Stimulated activated CD4-positive, alpha-beta T cell treated with anti-CD3 and anti-CD28 coated beads, Interleukin-12 subunit alpha, Interleukin-12 subunit beta, amount 100 ng/mL, for 24 hours (primary cell): ENCODE results near the gene MAP2K3.
"Not testable (repeated sequence)": the region's sequence is repeated elsewhere in the genome, so short reads cannot be mapped to it uniquely, and the experiment has no call there.

Experiments used
- DNase-seq, 2 experiments: peaks; one replicate each; pipeline ENCODE4 v3.0.0-alpha.2; 2020; ENCODE audit warnings: low read depth in 2 of 2

MAP2K3 gene

DNA sequence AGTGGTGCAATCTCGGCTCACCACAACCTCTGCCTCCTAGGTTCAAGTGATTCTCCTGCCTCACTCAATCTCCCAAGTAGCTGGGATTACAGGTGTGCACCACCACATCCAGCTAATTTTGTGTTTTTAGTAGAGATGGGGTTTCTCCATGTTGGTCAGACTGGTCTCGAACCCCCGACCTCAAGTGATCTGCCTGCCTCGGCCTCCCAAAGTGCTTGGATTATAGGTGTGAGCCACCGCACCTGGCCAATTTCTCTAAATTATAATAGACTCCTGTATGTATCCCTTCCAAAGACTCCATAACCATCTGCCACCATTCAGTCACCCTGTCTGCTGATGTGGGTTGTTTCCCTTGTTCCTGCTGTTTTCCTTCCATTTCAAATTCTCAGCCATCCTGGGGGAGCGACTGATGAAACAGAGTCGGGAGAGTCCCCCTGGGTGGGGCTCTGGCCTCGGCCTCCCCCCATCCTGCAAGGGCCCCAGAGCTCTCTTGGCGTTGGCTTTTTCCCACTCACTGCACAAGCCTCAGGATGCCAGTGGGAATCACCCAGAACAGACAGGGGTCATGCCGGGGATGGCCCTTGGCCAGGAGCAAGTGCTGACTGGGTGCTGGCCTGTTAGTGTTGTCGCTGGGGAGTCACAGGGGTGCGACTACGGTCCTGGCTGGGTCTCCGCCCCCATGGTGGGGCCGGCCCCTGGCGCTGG lies 25.7 kb downstream of the MAP2K3 start:
- DNase-seq, result not testable (repeated sequence)

DNA sequence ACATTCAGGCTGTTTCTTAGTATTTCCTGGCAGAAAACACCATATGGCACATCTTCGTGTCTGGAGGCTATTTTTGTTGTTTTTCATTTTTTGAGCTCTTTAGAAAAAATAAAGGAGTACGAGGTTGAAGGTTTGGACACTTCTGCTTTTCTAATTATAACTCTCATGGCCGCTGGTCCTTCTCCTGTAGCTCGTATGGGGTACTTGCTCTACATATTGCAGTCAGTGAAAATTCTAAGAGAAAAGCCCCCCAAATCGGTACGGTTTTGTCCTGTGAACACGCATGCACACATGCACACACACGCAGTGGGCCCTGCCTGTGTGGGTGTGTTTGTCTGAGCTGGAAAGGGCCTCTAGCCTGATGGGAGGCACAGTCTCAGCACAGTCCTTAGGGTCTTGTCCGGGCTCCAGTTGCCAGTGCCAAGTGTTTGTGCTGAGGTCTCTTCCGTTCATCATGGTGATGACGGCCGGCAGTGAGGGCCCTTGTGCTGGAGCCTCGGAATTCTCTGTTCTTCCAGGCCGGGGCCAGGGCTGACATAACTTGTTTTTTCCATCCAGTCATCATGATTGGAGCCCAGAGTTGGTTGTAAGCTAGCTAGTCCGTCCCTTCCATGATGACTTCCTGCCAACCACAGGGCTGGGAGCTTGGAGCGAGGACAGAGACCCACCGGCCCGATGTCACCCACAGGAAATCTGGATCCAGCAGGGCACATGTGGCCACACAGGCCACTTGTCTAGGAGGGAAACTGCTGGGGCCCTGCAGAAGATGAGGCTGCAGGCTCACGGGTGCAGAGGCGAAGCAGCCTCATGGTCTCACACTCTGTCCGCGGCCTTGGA lies 26.5 kb downstream of the MAP2K3 start:
- not testable (repeated sequence) for DNase-seq

DNA sequence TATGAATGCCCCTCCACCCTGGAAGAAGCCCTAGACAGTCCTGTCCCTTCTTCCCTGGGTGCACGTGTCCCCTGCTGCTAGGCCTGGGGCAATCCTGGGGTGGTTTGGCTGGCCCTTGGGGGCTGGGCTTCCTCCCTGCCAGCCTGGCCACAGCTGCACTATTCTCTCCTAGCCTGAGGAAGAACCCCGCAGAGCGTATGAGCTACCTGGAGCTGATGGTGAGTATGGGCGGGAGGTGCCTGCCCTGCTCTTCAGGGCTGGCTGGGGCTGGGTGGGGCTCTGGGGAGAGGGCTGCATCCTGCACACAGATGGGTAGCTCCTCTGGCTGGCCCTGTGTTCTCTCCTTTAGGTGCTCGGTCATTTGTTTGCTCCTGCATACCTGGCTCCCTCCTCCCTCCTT lies 28.8 kb downstream of the MAP2K3 start:
- DNase-seq, result no peak

DNA sequence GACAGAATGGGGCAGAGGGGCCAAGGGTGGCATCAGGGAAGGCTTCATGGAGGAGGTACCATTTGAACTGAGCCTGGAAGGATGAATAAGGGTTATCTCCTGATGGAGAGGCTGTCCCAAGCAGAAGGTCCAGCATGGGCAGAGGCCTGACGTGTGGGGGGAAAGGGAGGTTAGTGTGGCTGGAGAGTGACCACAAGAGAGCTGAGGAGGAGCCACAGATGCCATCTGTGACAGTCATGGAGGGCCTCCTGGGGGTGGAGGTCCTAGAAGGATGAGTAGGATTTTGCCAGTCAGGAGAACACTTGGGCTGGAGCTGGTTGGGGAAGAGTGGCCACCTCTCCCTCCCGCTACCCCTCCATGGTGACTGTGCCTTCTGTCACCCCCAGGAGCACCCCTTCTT lies 29.2 kb downstream of the MAP2K3 start:
- DNase-seq, result not testable (repeated sequence)

DNA sequence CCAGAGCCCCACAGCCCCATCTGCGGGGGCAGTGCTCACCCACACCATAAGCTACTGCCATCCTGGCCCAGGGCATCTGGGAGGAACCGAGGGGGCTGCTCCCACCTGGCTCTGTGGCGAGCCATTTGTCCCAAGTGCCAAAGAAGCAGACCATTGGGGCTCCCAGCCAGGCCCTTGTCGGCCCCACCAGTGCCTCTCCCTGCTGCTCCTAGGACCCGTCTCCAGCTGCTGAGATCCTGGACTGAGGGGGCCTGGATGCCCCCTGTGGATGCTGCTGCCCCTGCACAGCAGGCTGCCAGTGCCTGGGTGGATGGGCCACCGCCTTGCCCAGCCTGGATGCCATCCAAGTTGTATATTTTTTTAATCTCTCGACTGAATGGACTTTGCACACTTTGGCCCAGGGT lies 29.8 kb downstream of the MAP2K3 start:
- not testable (repeated sequence) for DNase-seq

DNA sequence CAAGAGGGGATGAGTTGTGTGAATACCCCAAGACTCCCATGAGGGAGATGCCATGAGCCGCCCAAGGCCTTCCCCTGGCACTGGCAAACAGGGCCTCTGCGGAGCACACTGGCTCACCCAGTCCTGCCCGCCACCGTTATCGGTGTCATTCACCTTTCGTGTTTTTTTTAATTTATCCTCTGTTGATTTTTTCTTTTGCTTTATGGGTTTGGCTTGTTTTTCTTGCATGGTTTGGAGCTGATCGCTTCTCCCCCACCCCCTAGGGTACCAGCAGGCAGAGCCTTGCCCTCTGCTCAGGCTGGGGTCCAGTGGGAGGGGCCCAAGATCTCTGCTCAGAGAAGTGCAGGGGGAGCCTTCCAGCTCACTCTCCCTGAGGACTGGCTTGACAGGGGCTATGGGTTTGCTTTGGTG lies 30.2 kb downstream of the MAP2K3 start:
- not testable (repeated sequence) for DNase-seq

DNA sequence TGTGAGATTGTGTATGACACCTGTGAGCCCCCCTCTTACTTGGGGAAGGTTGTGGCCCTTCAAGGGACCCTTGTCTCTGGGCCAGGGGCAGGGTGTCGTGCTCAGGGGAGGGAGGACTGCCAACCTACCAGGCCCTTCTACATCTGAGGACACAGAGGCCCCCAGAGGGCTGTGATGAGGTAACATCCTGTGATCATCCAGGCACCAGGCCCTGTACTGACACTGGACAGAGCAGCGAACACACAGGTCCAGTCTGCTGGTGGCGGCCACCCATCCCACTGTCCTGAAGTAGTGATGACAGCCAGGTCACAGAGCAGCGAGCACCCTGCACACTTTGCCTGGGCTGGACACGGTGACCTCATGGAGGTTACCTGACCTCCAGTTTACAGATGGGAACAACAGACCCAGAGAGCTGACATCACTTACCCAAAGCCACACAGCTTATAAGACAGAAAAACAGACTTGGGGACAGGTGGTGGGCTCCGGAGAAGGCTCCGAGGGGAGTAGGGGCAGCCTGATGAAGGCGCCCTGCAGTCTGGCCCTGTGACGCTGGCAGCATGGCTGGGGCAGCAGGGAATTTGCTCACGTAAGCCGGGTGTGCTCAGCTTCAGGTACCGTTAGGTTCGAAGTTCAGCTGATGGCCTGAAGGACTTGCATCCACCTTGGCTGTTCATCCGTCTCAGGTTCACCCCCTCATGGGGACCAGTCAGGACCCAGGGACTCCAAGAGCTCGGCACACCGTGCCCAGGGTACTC lies 30.9 kb downstream of the MAP2K3 start:
- DNase-seq, result not testable (repeated sequence)

DNA sequence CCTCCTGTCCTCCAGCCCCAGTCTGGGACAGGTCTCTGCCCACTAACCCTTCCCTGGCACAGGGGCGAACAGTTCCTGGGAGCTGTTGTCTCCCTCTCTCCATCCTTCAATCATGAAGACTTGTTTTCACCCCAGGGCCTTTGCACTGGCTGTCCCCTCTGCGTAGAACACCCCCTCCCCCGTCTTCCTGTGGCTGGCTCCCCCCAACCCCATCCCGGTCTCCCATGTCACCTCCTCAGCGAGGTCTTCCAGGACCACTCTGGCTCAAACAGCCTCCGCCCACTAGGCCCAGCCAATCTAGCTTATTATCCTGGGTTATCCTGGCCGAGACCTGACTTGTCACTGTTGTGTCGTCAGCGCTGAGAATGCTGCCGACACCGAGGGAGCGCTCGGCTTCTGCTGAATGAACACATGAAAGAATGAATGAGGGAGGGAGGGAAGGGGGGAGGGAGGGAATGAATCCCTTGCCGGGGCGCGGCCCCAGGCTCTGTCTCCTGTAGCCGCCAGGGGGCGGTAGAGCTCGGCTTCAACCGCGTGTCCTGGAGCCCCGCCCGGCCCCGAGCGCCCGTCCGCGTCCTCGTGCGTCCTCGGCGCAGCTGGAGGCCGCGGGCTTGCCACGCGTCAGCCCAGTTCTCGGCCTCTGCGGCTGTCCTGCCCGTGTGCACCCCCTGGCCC lies 31.8 kb downstream of the MAP2K3 start:
- DNase-seq, result not testable (repeated sequence)

DNA sequence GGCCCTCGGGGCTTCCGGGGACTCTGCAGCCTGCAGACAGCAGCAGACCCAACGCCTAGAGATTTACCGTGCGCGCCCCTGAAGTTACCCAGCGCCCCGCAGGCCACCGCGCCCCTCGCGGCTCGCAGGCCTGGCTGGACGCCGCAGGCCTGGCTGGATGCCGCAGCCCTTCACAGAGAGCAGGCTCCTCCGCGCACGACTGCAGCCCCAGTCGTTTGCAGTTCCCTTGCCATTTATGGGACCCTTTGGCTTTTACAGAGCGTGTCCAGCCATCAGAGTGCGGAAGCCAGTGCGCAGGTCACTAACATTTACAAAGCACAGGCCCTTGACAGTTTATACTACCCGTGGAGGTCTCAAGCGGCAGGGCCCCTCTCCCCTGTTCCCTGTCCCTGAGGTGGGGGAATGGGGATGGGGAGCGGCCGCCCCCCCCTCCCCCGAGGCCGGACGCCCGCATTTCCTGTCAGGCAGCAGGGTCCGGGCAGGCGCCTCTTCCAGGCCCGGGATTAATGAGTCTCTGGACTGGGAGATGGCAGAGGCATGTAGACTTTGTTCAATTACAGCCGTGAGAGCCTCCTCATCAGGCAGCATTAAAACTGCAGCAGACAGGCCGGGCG lies 32.5 kb downstream of the MAP2K3 start:
- not testable (repeated sequence) for DNase-seq

DNA sequence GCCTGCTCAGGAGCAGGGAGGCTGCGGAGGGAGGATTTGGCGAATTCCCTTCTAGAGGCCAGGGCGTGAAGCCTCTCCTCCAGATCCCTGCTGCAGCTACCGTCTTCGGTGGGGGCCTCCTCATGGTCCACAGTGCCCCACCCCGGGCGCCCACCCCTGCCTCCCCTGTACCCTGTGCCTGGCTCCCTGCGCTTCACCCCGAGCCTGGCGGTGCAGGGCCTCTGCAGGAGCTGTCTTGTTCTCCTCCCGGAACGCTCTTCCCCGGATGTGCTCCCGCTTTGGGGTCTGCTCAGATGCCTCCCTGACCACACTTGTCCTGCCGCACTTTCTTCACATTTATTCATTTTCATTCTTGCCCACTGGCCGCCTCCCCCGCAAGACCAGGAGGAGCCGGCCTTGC lies 33.3 kb downstream of the MAP2K3 start:
- DNase-seq, result not testable (repeated sequence)

DNA sequence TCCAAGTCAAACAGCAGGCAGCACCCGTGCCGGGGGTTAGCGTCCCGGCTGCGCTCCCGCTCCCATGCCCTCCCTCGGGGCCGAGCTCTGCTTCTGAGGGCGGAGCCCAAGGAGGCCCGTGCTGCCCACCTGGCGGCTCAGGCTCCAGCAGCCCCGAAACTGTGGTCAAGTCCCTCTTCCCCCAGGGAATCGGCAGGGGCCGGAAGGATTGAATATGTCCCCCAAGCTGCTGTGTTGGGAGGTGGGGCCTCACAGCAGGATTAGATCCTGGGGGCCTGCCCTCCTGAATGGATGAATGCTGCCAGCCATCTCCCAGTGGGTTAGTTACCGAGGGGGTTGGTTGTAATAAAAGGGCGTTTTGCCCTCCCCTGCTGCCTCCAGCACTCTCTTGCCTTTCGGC lies 33.9 kb downstream of the MAP2K3 start:
- no peak for DNase-seq

DNA sequence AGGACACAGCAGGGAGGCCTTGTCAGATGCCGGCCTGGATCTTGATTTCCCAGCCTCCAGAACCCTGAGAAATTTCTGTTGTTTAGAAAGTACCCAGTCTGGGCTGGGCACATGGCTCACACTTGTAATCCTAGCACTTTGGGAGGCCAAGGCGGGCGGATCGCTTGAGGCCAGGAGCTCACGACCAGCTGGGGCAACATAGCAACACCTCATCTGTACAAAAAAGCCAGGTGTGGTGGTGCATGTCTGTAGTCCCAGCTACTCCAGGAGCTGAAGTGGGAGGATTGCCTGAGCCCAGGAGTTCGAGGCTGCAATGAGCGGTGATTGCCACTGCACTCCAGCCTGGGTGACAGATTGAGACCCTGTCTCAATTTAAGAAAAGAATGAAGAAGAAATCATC lies 34.3 kb downstream of the MAP2K3 start:
- not testable (repeated sequence) for DNase-seq

DNA sequence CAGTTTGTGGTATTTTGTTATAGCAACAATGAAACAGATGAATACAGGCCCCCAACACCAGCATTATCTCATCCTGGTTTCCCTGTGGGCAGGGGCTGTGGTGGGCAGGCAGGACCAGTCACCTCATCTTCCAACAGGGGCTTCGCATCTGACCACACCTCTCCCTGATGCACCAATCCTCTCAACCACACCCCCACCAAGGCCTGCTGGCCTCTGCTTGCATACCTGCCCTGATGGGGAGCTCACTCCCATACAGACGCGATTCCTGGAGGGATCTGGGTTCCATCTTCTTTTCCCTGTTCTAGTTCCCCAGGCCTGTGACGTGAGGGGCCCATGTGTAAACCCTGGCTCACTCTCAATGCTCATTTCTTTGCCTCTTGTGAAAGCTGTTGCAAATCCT lies 34.7 kb downstream of the MAP2K3 start:
- DNase-seq, result not testable (repeated sequence)

DNA sequence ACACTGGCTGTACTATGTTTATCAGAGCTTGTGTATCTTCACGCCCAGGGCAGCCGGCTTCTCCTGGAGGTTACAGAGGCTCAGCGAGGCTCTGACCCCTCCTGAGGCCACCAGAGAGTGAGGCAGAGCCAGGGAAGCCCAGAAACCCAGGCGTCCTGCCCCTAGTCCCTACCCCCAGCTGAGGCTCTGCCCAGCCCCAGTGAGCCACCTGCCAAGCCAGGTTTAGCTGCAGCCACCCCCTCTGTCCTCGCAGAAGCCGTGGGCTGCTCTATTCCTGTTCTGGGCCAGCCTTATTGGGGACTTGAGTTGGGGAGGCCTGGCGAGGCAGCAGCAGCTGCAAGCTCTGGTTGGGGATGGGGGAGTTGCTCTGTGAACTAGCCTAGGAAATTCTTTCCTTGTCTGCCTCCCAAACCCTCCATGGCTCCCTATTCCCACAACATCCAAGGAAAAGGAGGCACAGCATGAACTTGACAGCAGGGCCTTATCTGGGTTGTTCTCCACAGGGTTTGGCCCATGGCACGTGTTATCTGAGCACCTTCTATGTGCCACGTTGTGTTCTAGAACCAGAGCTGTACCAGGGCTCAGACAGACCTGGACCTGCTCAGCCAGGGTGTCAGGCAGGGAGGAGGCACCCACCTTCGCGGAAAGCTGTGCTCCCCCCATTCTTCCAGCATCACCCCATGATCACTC lies 35.3 kb downstream of the MAP2K3 start:
- not testable (repeated sequence) for DNase-seq

DNA sequence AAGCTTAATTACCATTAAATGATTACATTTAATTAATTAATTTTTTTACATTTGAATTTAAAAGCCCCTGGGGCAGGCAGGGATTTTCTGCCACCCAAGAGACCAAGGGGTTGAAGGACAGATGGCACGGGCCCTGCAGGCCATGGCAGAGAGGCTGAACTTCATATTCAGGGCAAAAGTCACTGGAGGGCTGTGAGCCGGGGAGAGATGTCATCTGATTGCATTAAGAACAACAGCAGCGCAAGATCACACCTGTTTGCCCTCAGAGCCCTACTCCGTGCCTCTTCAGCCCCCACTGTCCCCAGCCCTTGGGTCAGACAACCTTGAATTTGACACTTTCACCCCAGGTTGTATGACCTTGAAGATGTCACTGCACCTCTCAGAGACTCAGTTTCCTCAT lies 35.9 kb downstream of the MAP2K3 start:
- DNase-seq, result not testable (repeated sequence)

DNA sequence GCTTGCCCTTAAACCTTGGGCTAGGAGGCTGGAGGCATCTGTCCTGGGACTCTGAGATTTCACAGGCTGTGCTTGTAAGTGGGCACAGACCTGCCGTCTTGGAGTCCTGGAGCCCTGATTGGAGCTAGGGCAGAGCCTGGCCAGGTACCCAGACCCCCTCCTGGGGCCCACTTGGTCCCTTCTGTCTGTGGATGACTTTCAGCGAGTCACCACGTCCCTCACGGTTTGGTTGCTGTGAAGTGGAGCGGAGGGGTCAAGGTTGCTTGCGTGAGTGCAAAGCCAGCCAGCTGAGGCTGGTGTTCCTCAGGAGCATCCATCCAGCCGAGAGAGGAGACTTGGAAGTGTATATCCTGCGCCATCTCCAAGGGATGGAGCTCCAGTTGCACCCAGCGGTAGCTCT lies 36.5 kb downstream of the MAP2K3 start:
- not testable (repeated sequence) for DNase-seq

DNA sequence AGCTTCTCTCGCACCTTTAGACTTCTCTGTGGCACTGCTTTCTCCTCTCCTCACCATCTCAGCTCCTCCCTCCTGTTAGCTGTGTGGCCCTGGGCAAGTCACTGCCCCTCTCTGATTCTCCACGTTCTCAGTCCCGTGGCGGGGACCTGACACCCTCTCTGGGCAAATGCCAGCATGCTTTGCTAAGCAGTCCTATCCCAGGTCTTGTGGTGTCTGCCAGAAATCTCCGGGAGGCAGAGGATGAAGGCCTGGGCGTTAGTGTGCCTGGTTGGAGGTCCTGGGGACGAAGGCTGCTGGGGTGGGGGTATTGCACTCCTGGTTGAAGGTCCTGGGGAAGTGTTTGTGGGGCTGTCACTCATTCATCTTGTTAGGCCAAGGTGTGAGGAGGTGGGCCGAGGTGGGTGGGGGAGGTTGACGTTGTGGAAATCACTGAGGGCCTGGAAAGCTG lies 37.3 kb downstream of the MAP2K3 start:
- DNase-seq, result not testable (repeated sequence)

DNA sequence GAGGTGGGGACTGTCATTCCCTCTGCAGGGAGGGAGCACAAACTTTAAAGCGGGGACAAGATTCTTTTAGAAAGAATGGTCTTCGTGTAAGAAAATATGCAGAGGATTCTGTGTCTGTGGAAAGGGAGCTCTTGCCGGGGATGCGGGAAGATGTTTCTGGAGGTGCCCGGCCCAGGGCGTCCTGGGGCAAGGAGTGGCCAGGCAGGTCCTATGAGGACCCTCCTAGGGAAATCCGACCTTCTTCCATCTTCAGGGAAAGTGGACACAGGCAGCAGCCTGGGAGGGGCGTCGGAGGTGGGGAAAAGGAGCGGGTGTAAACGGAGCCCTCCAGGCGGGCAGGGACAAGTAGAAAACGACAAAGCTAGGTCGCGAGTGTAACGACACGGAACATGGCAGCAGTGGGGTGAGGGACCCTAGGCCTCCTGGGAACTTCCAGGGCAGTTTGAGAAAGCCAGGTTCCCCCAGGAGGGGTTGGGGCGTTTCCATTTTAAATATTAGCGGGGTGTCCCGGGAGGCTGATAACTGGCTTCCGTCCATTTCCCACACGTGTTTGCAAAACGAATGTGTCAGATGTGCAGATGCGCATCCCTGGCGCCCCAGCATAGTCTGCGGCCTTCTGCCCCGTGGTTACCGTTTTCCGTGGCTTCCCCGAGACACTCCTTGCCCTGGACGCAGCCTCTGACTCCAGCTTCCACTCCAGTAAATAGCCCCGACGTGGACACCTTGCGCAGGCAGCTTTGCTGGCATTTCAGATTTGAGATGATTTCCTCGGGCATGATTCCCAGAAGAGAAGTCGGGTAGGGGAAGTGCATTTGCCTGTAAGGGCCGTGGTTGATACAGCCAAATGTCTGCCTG lies 39.0 kb downstream of the MAP2K3 start:
- not testable (repeated sequence) for DNase-seq

DNA sequence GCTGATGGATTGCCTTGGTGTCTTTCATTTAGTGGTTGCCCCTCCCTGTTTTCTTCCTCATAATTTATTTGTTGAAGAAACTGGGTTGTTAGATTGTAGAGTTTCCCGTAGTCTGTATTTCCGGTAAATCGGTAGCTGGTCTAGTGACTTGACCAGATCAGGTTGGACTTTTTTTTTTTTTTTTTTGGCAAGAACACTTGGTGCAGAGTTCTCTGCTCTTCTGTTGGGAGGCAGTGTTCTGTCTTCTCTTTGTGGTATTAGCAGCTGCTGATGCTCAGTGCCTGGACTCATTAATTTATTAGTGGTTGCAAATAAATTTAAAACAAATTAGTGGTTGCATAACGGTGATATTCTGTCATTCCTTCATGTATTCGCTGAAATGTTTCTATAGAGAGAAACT lies 40.2 kb downstream of the MAP2K3 start:
- not testable (repeated sequence) for DNase-seq

DNA sequence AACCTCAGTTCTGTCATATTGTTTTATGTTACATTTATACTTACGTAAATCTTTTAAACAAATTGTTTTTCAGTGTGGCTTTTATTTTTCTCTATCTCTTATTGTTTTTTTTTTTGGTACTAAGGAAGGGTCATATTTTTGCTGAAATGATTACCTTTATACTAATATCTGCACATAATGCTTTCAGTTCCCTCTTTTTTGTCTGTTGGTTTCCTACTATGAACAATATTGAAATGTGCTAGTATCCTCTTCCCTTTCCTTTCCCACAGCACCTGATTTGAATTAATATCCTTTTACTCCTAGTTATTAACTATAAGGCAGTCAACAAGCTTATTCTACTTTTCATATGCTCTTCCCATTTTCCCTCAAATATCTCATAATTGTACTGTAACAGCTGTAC lies 43.4 kb downstream of the MAP2K3 start:
- not testable (repeated sequence) for DNase-seq
